HepG2 (cell line): ENCODE results near the gene MARS1. TPM values are rescaled to one million over a fixed set of nuclear protein-coding genes. Genes with fewer than 3 reads are reported as not detected.

ENCODE experiments used
- ASH2L ChIP-seq: fragments of 300-600, 200-600 bp; sonication (generic); IDR thresholded peaks from 2 replicates; pipeline ENCODE4 v1.7.0; 2017; ENCODE audit warnings: low read depth, mild to moderate bottlenecking, moderate library complexity, mixed read lengths, low read length; ENCODE audit not compliant: insufficient read length
- HMG20A ChIP-seq: IDR thresholded peaks from 2 replicates; pipeline ENCODE4 v1.6.1; 2016; ENCODE audit warnings: borderline replicate concordance
- HNF1A ChIP-seq, 2 experiments: sonication (generic) in 1 of 2; formaldehyde crosslinking in 1 of 2; IDR thresholded peaks; 2 replicates each; pipeline versions ENCODE4 v1.4.0 to v1.6.1; 2016 to 2020; ENCODE audit warnings: borderline replicate concordance in 1 of 2, low read depth in 1 of 2, mild to moderate bottlenecking in 1 of 2, missing genetic modification reagents in 1 of 2
- HNF4A ChIP-seq: sonication (generic); formaldehyde crosslinking; IDR thresholded peaks from 2 replicates; pipeline ENCODE4 v1.4.0; 2020; ENCODE audit warnings: missing genetic modification reagents
- HNRNPUL1 ChIP-seq: fragments of 200-400 bp; formaldehyde crosslinking; IDR thresholded peaks from 2 replicates; pipeline ENCODE4 v1.6.1; 2017; ENCODE audit warnings: low read depth, mild to moderate bottlenecking, low read length, moderate library complexity
- NCOA5 ChIP-seq: sonication (generic); formaldehyde crosslinking; IDR thresholded peaks from 2 replicates; pipeline ENCODE4 v1.4.0; 2020; ENCODE audit warnings: missing genetic modification reagents
- NFE2L2 ChIP-seq: fragments of 150-350 bp; IDR thresholded peaks from 2 replicates; pipeline ENCODE4 v1.6.1; 2014; ENCODE audit warnings: low read length
- NFRKB ChIP-seq: fragments of 450-650 bp; IDR thresholded peaks from 2 replicates; pipeline ENCODE4 v1.6.1; 2017
- NONO ChIP-seq, 2 experiments: fragments of 450-650 bp in 1 of 2; sonication (generic) in 1 of 2; formaldehyde crosslinking in 1 of 2; IDR thresholded peaks in 1 of 2; conservative IDR thresholded peaks in 1 of 2; 2 replicates each; pipeline versions ENCODE4 v1.6.1 to v1.8.0; 2017 to 2022; ENCODE audit warnings: mild to moderate bottlenecking in 1 of 2, missing genetic modification reagents in 1 of 2, moderate library complexity in 1 of 2
- PHF8 ChIP-seq: sonication (generic); formaldehyde crosslinking; IDR thresholded peaks from 2 replicates; pipeline ENCODE4 v1.5.0; 2020; ENCODE audit warnings: missing genetic modification reagents
- SMAD9 ChIP-seq: sonication (generic); formaldehyde crosslinking; IDR thresholded peaks from 2 replicates; pipeline ENCODE4 v1.5.1; 2020; ENCODE audit warnings: mild to moderate bottlenecking, missing genetic modification reagents
- TSC22D2 ChIP-seq: sonication (generic); formaldehyde crosslinking; IDR thresholded peaks from 2 replicates; pipeline ENCODE4 v1.5.1; 2020; ENCODE audit warnings: missing genetic modification reagents, mild to moderate bottlenecking, borderline replicate concordance
- U2AF2 ChIP-seq: fragments of 200-400 bp; formaldehyde crosslinking; IDR thresholded peaks from 2 replicates; pipeline ENCODE4 v1.6.1; 2017; ENCODE audit warnings: low read depth, mild to moderate bottlenecking, low read length
- ZEB1 ChIP-seq: IDR thresholded peaks from 2 replicates; pipeline ENCODE4 v1.6.1; 2012; ENCODE audit warnings: mild to moderate bottlenecking, low read depth, inconsistent platforms; ENCODE audit not compliant: insufficient replicate concordance
- ZNF280D ChIP-seq: sonication (generic); formaldehyde crosslinking; IDR thresholded peaks from 2 replicates; pipeline ENCODE4 v1.5.1; 2020; ENCODE audit warnings: mild to moderate bottlenecking, missing genetic modification reagents
- ZNF281 ChIP-seq: sonication (generic); formaldehyde crosslinking; IDR thresholded peaks from 2 replicates; pipeline ENCODE4 v1.4.0; 2020; ENCODE audit warnings: missing genetic modification reagents, borderline replicate concordance
- ZNF576 ChIP-seq: sonication (generic); formaldehyde crosslinking; IDR thresholded peaks from 2 replicates; pipeline ENCODE4 v1.4.0; 2020; ENCODE audit warnings: mild to moderate bottlenecking, missing genetic modification reagents
- ZNF644 ChIP-seq: IDR thresholded peaks from 2 replicates; pipeline ENCODE4 v1.6.1; 2016; ENCODE audit warnings: low read depth
- ZNF674 ChIP-seq: sonication (generic); formaldehyde crosslinking; IDR thresholded peaks from 2 replicates; pipeline ENCODE4 v1.5.0; 2020; ENCODE audit warnings: low read depth, mild to moderate bottlenecking, missing genetic modification reagents
- ZNF782 ChIP-seq: sonication (generic); formaldehyde crosslinking; IDR thresholded peaks from 2 replicates; pipeline ENCODE4 v1.4.0; 2020; ENCODE audit warnings: missing genetic modification reagents, mild to moderate bottlenecking, borderline replicate concordance
- polyA plus RNA-seq, 8 experiments: library from polyadenylated mRNA; depleted of rRNA in 3 of 8; stranded (reverse) in 7 of 8; unstranded in 1 of 8; fragments of >200 nt; fragmentation: Illumina TruSeq in 4 of 8; extraction: Trizol in 4 of 8; gene quantifications; 2 replicates each; pipeline versions ENCODE4 v1.2.1 to v1.2.3, GENCODE V29; 2011 to 2016; ENCODE audit warnings: low read depth in 4 of 8, missing spikeins in 1 of 8, mixed read lengths in 1 of 8; ENCODE audit not compliant: insufficient read depth in 1 of 8
- total RNA-seq, 5 experiments: library from RNA; depleted of rRNA; stranded (reverse); fragments of >200 nt; fragmentation: Illumina TruSeq; extraction: Trizol; gene quantifications; 2 replicates each; pipeline ENCODE4 v1.2.3, GENCODE V29; 2016; ENCODE audit warnings: low read depth in 1 of 5

MARS1 gene
- total and polyA plus RNA-seq, 2 of the 13 experiments (the other 11 are each of a cell fraction or from before 2014, with no cell fraction given), result 115 to 181 TPM

GRCh38 chr12:57545809-57546437 lies 58.1 kb downstream of the MARS1 start (continued):
- no peak for TF ChIP-seq ZNF280D (CRISPR knock-in tag)
- TF ChIP-seq HNRNPUL1, result no peak
- TF ChIP-seq ZNF281 (CRISPR knock-in tag), result peak; percentile 84
- no peak for TF ChIP-seq HNF1A (IDR thresholded peaks at IDR 0.05; ENCODE audit: low read depth)
- no peak for TF ChIP-seq HNF1A (CRISPR knock-in tag; IDR thresholded peaks at IDR 0.05; ENCODE audit: borderline replicate concordance)
- no peak for TF ChIP-seq ZNF576
- TF ChIP-seq ZNF674 (CRISPR knock-in tag), result no peak
- TF ChIP-seq SMAD9 (CRISPR knock-in tag), result no peak
- no peak for TF ChIP-seq PHF8 (CRISPR knock-in tag)
- no peak for TF ChIP-seq NFRKB
- TF ChIP-seq HNF4A (CRISPR knock-in tag), result no peak
- no peak for TF ChIP-seq ZNF644
- no peak for TF ChIP-seq NONO (IDR thresholded peaks at IDR 0.05)
- TF ChIP-seq NONO (CRISPR knock-in tag; conservative IDR thresholded peaks at IDR 0.05), result no peak
- no peak for TF ChIP-seq NCOA5
- TF ChIP-seq TSC22D2 (CRISPR knock-in tag), result no peak
- no peak for TF ChIP-seq ZEB1
- TF ChIP-seq U2AF2, result 0 out of 2 replicates have a peak, but pooled peaks have one; percentile 29
- no peak for TF ChIP-seq ASH2L
- TF ChIP-seq NFE2L2, result no peak
- no peak for TF ChIP-seq ZNF782 (CRISPR knock-in tag)
- TF ChIP-seq HMG20A, result no peak
